GM08714 (cell line): ENCODE results near the gene MPL.

Experiments used
- H3K4me3 ChIP-seq: fragments of 200-500 bp; sonication (Bioruptor generic); 2 replicates; pipeline ENCODE4 v1.5.1; 2014; ENCODE audit warnings: mild to moderate bottlenecking, low read length, inconsistent platforms
- ZNF274 ChIP-seq: IDR thresholded peaks from 2 replicates; pipeline ENCODE4 v1.6.1; 2012; ENCODE audit warnings: mild to moderate bottlenecking, low read depth, low read length

MPL gene

GRCh38 chr1:43327549-43328292 is 9.9 kb upstream of the MPL start:
- no peak overlapping the region for H3K4me3 ChIP-seq
- no peak for TF ChIP-seq ZNF274

- TF ChIP-seq ZNF274 = no peak
These were observed 7.4 kb upstream of the MPL start for GRCh38 chr1:43329995-43330751.

GRCh38 chr1:43331688-43332087 is 5.9 kb upstream of the MPL start:
- TF ChIP-seq ZNF274 = no peak
- no peak overlapping the region for H3K4me3 ChIP-seq

More at GRCh38 chr1:43329995-43330751, 7.4 kb upstream of the MPL start:
- no peak overlapping the region for H3K4me3 ChIP-seq

- no peak for TF ChIP-seq ZNF274
- H3K4me3 ChIP-seq = no peak overlapping the region
These were observed 3.0 kb upstream of the MPL start for GRCh38 chr1:43334453-43335205.

GRCh38 chr1:43338001-43338400 is 383 bp downstream of the MPL start:
- TF ChIP-seq ZNF274 = no peak
- H3K4me3 ChIP-seq = no peak overlapping the region

GRCh38 chr1:43339584-43340232 is 2.1 kb downstream of the MPL start:
- no peak for TF ChIP-seq ZNF274
- no peak overlapping the region for H3K4me3 ChIP-seq

GRCh38 chr1:43340559-43340958 is 2.9 kb downstream of the MPL start:
- no peak overlapping the region for H3K4me3 ChIP-seq
- no peak for TF ChIP-seq ZNF274

- H3K4me3 ChIP-seq = no peak overlapping the region
- no peak for TF ChIP-seq ZNF274
These were observed 6.7 kb downstream of the MPL start for GRCh38 chr1:43344267-43344850.

- no peak overlapping the region for H3K4me3 ChIP-seq
- TF ChIP-seq ZNF274 = no peak
These were observed 7.5 kb downstream of the MPL start for GRCh38 chr1:43345120-43345519.

- no peak for TF ChIP-seq ZNF274
- H3K4me3 ChIP-seq = no peak overlapping the region
These were observed 9.0 kb downstream of the MPL start for GRCh38 chr1:43346636-43347035.

GRCh38 chr1:43348343-43348808 is 10.8 kb downstream of the MPL start:
- H3K4me3 ChIP-seq = peak overlapping the region; percentile 21; the same call in 1 of the 2 replicates
- no peak for TF ChIP-seq ZNF274

- TF ChIP-seq ZNF274 = no peak
These were observed 11.4 kb downstream of the MPL start for GRCh38 chr1:43348809-43349593.

More at GRCh38 chr1:43348809-43349593, 11.4 kb downstream of the MPL start:
- peak overlapping the region; percentile 62; the same call in 1 of the 2 replicates for H3K4me3 ChIP-seq
